Tibial nerve (tissue), 4 donors: ENCODE results near the gene IL17A.

Experiments
- CTCF ChIP-seq, 5 experiments: fragments of 200-600 bp in 3 of 5; fragments of 450-650 bp in 2 of 5; sonication (generic) in 3 of 5; IDR thresholded peaks; one replicate each; pipeline ENCODE4 v1.5.1; 2016 to 2019; ENCODE audit warnings: antibody characterized with exemption in 5 of 5, mild to moderate bottlenecking in 3 of 5, moderate library complexity in 2 of 5
- EP300 ChIP-seq, 2 donors: sonication (generic); formaldehyde crosslinking; IDR thresholded peaks; one replicate each; pipeline ENCODE4 v1.6.1; 2017; ENCODE audit warnings: antibody characterized with exemption in 2 of 2, mild to moderate bottlenecking in 1 of 2

GRCh38 chr6:52201046-52201445 lies 14.9 kb downstream of the IL17A start:
- no peak for TF ChIP-seq CTCF (IDR thresholded peaks at IDR 0.05)
- no peak for TF ChIP-seq EP300 (IDR thresholded peaks at IDR 0.05)
